ENCODE results near the gene CD38. TPM values are rescaled to one million over a fixed set of nuclear protein-coding genes. Genes with fewer than 3 reads are reported as not detected.

The CD38 gene
- total RNA-seq, 6 donors from 2014 or later, result 8.5 to 72.3 (median 28.3) TPM

DNA sequence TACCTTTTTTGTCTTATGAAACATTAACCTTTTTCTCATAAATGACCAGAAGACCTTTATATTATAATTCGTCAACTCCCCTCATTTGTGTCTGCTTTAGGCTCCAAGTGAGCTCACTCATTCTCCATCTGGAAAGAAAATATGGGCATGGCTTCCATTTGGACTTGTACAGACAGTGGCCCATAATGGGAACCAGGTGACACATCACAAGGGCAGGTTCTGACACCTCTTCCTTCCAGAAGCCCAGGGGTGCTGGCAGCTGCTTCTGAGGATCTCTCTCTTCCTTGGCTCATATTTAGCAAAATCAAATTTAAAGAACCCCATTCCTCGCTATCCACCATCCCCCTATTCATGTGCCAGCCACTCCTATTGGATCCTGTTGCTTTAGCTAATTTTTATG lies 69.6 kb downstream of the CD38 start:
- WGBS, 2 donors, result 93 to 99% methylated on average over 2 of the region's 2 CpGs
- no peak for ATAC-seq (ENCODE audit: low FRiP score in 2 of 2)
- H3K4me1 ChIP-seq, result no peaks in the 10 kb centered on the region
- DNase-seq, result no peak
- H3K4me3 ChIP-seq, result no peak overlapping the region
- TF ChIP-seq, protein P1, sequence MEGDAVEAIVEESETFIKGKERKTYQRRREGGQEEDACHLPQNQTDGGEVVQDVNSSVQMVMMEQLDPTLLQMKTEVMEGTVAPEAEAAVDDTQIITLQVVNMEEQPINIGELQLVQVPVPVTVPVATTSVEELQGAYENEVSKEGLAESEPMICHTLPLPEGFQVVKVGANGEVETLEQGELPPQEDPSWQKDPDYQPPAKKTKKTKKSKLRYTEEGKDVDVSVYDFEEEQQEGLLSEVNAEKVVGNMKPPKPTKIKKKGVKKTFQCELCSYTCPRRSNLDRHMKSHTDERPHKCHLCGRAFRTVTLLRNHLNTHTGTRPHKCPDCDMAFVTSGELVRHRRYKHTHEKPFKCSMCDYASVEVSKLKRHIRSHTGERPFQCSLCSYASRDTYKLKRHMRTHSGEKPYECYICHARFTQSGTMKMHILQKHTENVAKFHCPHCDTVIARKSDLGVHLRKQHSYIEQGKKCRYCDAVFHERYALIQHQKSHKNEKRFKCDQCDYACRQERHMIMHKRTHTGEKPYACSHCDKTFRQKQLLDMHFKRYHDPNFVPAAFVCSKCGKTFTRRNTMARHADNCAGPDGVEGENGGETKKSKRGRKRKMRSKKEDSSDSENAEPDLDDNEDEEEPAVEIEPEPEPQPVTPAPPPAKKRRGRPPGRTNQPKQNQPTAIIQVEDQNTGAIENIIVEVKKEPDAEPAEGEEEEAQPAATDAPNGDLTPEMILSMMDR (IDR thresholded peaks at IDR 0.05), result no peak
- TF ChIP-seq EP300 (IDR thresholded peaks at IDR 0.05), result no peak
- no peak for TF ChIP-seq POLR2AphosphoS5 (IDR thresholded peaks at IDR 0.05)
- TF ChIP-seq POLR2A (IDR thresholded peaks at IDR 0.05), result no peak
- no peaks in the 10 kb centered on the region for H3K27me3 ChIP-seq
- H3K9me3 ChIP-seq, result no peaks in the 10 kb centered on the region
- H3K36me3 ChIP-seq, result no peaks in the 10 kb centered on the region
- no peak overlapping the region for H3K27ac ChIP-seq

DNA sequence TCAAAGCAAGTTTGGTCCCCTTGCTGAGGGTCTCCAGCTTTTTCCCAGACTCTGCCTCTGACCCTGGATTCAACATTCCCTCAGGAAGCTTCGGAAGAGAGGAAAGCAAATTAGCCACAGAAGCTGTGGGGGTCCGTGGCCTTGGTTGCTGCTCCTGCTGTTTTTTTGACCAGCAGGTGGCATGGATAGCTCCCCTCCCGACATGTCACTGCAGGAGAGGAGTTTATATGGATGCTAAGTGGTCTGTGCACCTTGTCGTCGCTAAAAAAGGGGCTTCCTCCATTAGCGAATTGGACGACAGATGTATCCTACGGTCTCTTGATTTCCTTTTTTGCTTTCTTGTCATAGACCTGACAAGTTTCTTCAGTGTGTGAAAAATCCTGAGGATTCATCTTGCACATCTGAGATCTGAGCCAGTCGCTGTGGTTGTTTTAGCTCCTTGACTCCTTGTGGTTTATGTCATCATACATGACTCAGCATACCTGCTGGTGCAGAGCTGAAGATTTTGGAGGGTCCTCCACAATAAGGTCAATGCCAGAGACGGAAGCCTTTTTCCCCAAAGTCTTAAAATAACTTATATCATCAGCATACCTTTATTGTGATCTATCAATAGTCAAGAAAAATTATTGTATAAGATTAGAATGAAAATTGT lies 70.2 kb downstream of the CD38 start:
- H3K4me1 ChIP-seq, result no peaks in the 10 kb centered on the region
- no peak overlapping the region for H3K4me3 ChIP-seq
- DNase-seq (no peak), ATAC-seq (ENCODE audit: low FRiP score in 2 of 2) (no peak)
- TF ChIP-seq EP300 (IDR thresholded peaks at IDR 0.05) (no peak), POLR2A (IDR thresholded peaks at IDR 0.05) (no peak), POLR2AphosphoS5 (IDR thresholded peaks at IDR 0.05) (no peak)
- TF ChIP-seq, protein P1 (IDR thresholded peaks at IDR 0.05), result no peak
- H3K9me3 ChIP-seq, result no peaks in the 10 kb centered on the region
- H3K36me3 ChIP-seq, result no peaks in the 10 kb centered on the region
- 75 to 79% methylated on average over 10 of the region's 10 CpGs for WGBS, 2 donors
- H3K27ac ChIP-seq, result no peak overlapping the region
- H3K27me3 ChIP-seq, result no peaks in the 10 kb centered on the region

DNA sequence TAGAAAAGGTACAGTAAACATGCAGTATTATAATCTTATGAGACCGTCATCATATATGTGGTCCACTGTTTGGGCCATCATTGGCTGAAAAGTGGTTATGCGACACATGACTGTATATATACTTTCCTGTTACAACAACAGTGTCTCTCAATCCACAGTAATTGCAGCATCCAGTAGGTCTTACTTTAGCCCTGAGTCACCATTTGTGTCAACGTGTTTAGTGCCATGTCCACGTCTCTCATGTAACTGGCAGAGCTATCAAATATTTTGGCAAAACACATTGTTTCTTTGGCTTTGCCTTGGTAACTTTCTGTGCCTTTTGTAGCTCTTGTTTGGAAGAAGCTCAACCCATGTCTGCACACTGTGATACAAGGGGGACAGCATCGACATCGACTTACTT lies 73.8 kb downstream of the CD38 start:
- Histone ChIP-seq H3K36me3 (no peaks in the 10 kb centered on the region), H3K27me3 (no peaks in the 10 kb centered on the region), H3K9me3 (no peaks in the 10 kb centered on the region), H3K4me1 (no peaks in the 10 kb centered on the region), H3K27ac (no peak overlapping the region), H3K4me3 (no peak overlapping the region)
- WGBS, 2 donors, result 83 to 85% methylated on average over 6 of the region's 6 CpGs
- no peak for TF ChIP-seq POLR2AphosphoS5 (IDR thresholded peaks at IDR 0.05)
- TF ChIP-seq POLR2A (IDR thresholded peaks at IDR 0.05), result no peak
- TF ChIP-seq, protein P1 (IDR thresholded peaks at IDR 0.05), result no peak
- no peak for TF ChIP-seq EP300 (IDR thresholded peaks at IDR 0.05)
- ATAC-seq (ENCODE audit: low FRiP score in 2 of 2) (no peak), DNase-seq (no peak)

DNA sequence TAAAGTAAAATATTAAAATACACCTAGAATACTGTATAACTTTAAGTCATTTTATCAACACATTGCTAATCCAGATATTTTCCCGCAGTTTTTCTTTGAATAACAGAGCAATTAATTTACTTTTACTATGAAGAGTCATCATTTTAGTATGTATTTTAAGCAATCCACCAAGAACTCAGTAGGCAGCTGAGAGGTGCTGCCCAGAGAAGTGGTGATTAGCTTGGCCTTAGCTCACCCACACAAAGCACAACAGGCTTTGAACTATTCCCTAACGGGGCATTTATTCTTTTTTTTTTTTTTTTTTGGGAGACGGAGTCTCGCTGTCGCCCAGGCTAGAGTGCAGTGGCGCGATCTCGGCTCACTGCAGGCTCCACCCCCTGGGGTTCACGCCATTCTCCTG lies 74.4 kb downstream of the CD38 start:
- no peaks in the 10 kb centered on the region for H3K27me3 ChIP-seq
- DNase-seq, result no peak
- no peak for ATAC-seq (ENCODE audit: low FRiP score in 2 of 2)
- TF ChIP-seq, protein P1 (IDR thresholded peaks at IDR 0.05), result no peak
- no peak for TF ChIP-seq EP300 (IDR thresholded peaks at IDR 0.05)
- TF ChIP-seq POLR2AphosphoS5 (IDR thresholded peaks at IDR 0.05), result no peak
- TF ChIP-seq POLR2A (IDR thresholded peaks at IDR 0.05), result no peak
- H3K4me1 ChIP-seq, result no peaks in the 10 kb centered on the region
- WGBS, 2 donors, result 69 to 75% methylated on average over 5 to 9 of the region's 9 CpGs
- no peaks in the 10 kb centered on the region for H3K9me3 ChIP-seq
- H3K27ac ChIP-seq, result no peak overlapping the region
- no peak overlapping the region for H3K4me3 ChIP-seq
- H3K36me3 ChIP-seq, result no peaks in the 10 kb centered on the region

DNA sequence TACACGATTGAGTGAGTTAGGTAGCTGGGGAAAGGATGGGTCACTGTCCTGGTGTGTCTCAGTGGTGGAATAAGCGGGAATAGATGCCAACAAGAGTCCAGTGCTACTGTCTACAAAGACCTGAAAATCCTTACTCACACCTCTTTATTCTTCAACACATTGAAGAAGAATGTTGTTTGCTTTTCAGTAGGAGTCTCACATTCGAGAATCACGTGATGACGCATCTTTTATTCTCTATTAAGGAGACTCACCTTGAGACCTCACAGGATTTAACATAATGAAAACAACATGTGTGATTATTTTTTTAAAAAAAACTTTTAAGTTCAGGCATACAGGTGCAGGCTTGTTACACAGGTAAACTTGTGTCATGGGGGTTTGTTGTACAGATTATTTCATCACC lies 75.2 kb downstream of the CD38 start:
- ATAC-seq (ENCODE audit: low FRiP score in 2 of 2) (no peak), DNase-seq (no peak)
- TF ChIP-seq, protein P1 (IDR thresholded peaks at IDR 0.05), result no peak
- 86 to 88% methylated on average over 5 of the region's 5 CpGs for WGBS, 2 donors
- Histone ChIP-seq H3K27me3 (no peaks in the 10 kb centered on the region), H3K27ac (no peak overlapping the region), H3K4me3 (no peak overlapping the region), H3K9me3 (no peaks in the 10 kb centered on the region), H3K4me1 (no peaks in the 10 kb centered on the region), H3K36me3 (no peaks in the 10 kb centered on the region)
